ENCODE results near the gene ESR1. TPM values are rescaled to one million over a fixed set of nuclear protein-coding genes. Genes with fewer than 3 reads are reported as not detected.

Gene ESR1
- total and polyA plus RNA-seq, 12 donors: 0.28 to 9.4 (median 3.8) TPM

DNA sequence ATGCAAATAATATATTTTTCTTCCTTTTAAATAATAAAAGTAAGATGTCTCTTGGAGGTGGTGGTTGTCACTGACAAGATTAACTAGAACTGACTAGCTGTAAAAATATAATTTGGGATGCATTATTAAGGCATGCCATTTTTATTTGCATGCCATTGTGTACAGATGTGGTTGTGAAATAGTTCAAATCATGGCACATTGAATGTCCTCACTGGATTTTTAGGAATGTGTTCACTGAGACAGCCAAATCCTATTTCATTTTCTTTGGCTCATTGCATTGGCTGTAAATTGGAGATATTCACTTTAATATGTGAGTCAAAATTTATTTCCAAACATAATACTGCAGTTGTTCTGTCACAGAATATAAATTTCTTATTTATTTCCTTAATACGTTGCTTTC lies 62.3 kb downstream of the ESR1 start:
- Histone ChIP-seq H3K4me1 (replicated peaks in 1 of 2) (no peaks in the 10 kb centered on the region), H3K9me3 (replicated peaks in 1 of 3) (no peaks in the 10 kb centered on the region), H3K4me3 (no peak overlapping the region), H3K27me3 (no peaks in the 10 kb centered on the region), H3K27ac (no peak overlapping the region), H3K36me3 (replicated peaks in 1 of 2) (no peaks in the 10 kb centered on the region)
- TF ChIP-seq, protein P1, sequence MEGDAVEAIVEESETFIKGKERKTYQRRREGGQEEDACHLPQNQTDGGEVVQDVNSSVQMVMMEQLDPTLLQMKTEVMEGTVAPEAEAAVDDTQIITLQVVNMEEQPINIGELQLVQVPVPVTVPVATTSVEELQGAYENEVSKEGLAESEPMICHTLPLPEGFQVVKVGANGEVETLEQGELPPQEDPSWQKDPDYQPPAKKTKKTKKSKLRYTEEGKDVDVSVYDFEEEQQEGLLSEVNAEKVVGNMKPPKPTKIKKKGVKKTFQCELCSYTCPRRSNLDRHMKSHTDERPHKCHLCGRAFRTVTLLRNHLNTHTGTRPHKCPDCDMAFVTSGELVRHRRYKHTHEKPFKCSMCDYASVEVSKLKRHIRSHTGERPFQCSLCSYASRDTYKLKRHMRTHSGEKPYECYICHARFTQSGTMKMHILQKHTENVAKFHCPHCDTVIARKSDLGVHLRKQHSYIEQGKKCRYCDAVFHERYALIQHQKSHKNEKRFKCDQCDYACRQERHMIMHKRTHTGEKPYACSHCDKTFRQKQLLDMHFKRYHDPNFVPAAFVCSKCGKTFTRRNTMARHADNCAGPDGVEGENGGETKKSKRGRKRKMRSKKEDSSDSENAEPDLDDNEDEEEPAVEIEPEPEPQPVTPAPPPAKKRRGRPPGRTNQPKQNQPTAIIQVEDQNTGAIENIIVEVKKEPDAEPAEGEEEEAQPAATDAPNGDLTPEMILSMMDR (IDR thresholded peaks at IDR 0.05): no peak
- no peak for TF ChIP-seq POLR2A (IDR thresholded peaks at IDR 0.05)
- 50 to 69% (median 59%) methylated on average over 1 of the region's 1 CpG for WGBS, 4 donors
- intact Hi-C loops (cut with DNase I): no loop called here
- no peak for DNase-seq

DNA sequence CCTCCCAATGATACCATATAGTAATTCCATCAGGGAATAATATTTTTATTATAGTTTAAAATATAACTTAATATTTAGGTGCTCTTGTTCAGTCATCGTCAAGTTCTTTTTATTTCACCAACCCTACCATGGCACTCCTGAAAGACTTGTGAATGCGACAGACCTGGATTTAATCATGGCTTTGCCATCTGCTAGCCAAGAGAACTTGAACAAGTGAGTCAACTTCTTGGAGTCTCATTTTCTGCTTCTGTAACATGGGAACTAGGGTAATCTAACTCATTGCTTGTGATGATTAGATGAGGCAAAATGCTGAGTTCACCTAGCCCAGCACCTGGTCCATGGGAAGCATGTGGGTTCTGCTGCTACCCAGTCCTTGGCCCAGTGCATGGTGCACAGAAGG lies 62.9 kb downstream of the ESR1 start:
- H3K27ac ChIP-seq: no peak overlapping the region
- H3K4me1 ChIP-seq (replicated peaks in 1 of 2): no peaks in the 10 kb centered on the region
- no peak for DNase-seq
- TF ChIP-seq, protein P1 (IDR thresholded peaks at IDR 0.05): no peak
- no peak for TF ChIP-seq POLR2A (IDR thresholded peaks at IDR 0.05)
- H3K4me3 ChIP-seq: no peak overlapping the region
- H3K36me3 ChIP-seq (replicated peaks in 1 of 2): no peaks in the 10 kb centered on the region
- intact Hi-C loops (cut with DNase I): no loop called here
- H3K27me3 ChIP-seq: no peaks in the 10 kb centered on the region
- WGBS, 4 donors: 87 to 93% (median 91%) methylated on average over 2 of the region's 2 CpGs
- H3K9me3 ChIP-seq (replicated peaks in 1 of 3): no peaks in the 10 kb centered on the region

DNA sequence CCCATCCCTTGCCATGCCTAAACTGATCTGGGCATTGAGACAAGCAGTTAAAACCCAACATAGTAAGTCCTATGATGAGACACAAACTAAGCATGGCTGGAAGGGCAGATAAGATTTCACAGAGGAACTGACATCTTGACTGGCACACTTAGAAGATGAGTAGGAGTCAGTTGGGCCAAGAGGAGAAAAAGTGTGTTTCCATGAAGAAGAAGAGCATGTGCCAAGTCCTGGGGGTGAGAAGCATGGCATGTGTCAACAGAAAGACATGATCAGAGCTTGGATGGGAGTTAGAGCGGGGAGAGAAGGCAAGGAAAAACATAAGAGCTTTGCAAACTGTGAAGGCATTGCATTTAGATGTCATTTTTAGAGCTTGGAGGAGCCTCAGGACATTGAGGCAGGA lies 68.0 kb downstream of the ESR1 start:
- Histone ChIP-seq H3K4me3 (no peak overlapping the region), H3K4me1 (replicated peaks in 1 of 2) (no peaks in the 10 kb centered on the region), H3K27me3 (no peaks in the 10 kb centered on the region), H3K9me3 (replicated peaks in 1 of 3) (no peaks in the 10 kb centered on the region), H3K27ac (no peak overlapping the region), H3K36me3 (replicated peaks in 1 of 2) (no peaks in the 10 kb centered on the region)
- no peak for DNase-seq
- TF ChIP-seq, protein P1 (IDR thresholded peaks at IDR 0.05): no peak
- no peak for TF ChIP-seq POLR2A (IDR thresholded peaks at IDR 0.05)
- 0 to 40% (median 22%) methylated on average over 1 of the region's 1 CpG for WGBS, 4 donors
- intact Hi-C loops (cut with DNase I): no loop called here

DNA sequence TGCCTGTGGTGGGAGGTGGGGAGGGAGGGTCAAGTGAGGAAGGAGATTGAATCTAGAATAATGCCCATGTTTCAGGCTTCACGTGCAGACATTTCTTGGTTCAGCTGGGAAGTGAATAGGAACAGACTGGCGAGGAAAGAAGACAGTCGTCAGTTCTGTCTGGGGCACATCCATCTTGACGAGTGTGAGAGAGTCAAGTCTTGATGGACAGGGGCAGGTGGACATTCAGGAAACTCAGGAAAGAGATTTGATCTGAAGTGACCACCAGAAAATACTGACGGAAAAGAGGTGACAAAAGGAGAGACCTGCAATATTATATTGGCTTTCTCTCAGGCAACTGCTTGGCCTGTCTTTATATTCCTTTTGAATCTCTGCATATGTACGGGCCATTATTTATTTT lies 68.6 kb downstream of the ESR1 start:
- Histone ChIP-seq H3K9me3 (replicated peaks in 1 of 3) (no peaks in the 10 kb centered on the region), H3K27me3 (no peaks in the 10 kb centered on the region), H3K4me1 (replicated peaks in 1 of 2) (no peaks in the 10 kb centered on the region), H3K4me3 (no peak overlapping the region), H3K27ac (no peak overlapping the region), H3K36me3 (replicated peaks in 1 of 2) (no peaks in the 10 kb centered on the region)
- no peak for TF ChIP-seq POLR2A (IDR thresholded peaks at IDR 0.05)
- intact Hi-C loops (cut with DNase I): no loop called here
- WGBS, 4 donors: 86 to 90% (median 87%) methylated on average over 6 of the region's 6 CpGs
- no peak for DNase-seq

DNA sequence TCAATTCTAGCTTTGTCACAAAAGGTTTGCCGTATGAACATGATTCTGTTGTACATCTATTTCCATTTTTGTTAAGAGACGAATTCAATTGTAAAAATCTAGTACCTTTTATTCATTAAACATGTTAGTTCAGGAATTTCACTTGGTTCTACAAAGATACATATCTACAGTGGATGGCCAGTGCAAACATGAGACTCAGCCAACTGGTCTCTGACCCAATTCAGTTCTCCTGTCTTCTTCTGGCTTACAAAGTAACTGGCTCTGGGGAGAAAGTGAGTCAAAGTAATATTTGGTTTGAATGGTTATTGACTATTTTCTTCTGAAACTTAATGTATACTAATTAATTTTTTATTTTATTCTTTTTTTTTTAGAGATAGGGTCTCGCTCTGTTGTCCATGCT lies 70.0 kb downstream of the ESR1 start:
- no peak overlapping the region for H3K27ac ChIP-seq
- DNase-seq: no peak
- H3K9me3 ChIP-seq (replicated peaks in 1 of 3): no peaks in the 10 kb centered on the region
- H3K27me3 ChIP-seq: no peaks in the 10 kb centered on the region
- no peaks in the 10 kb centered on the region for H3K4me1 ChIP-seq (replicated peaks in 1 of 2)
- no peak overlapping the region for H3K4me3 ChIP-seq
- H3K36me3 ChIP-seq (replicated peaks in 1 of 2): no peaks in the 10 kb centered on the region
- intact Hi-C loops (cut with DNase I): no loop called here
- 88 to 94% (median 92%) methylated on average over 3 of the region's 3 CpGs for WGBS, 4 donors
- TF ChIP-seq, protein P1 (IDR thresholded peaks at IDR 0.05): no peak
- no peak for TF ChIP-seq POLR2A (IDR thresholded peaks at IDR 0.05)
